Stomach (tissue), 9 donors: ENCODE results near the gene TMBIM4. TPM values are rescaled to one million over a fixed set of nuclear protein-coding genes. Genes with fewer than 3 reads are reported as not detected.

Source experiments
- DNase-seq, 2 donors: peaks; one replicate each; pipeline versions ENCODE4 v3.0.0 to v3.0.0-alpha.2; 2013 to 2019
- H3K27ac ChIP-seq, 5 donors: fragments of 200-600 bp in 4 of 5; sonication (generic) in 4 of 5; one replicate each; pipeline ENCODE4 v1.5.1; 2013 to 2019; ENCODE audit warnings: mild to moderate bottlenecking in 1 of 5, moderate library complexity in 1 of 5
- H3K27me3 ChIP-seq, 3 donors: fragments of 200-600 bp; sonication (generic); one replicate each; pipeline ENCODE4 v1.5.1; 2017 to 2019; ENCODE audit warnings: mixed run types in 1 of 3
- H3K36me3 ChIP-seq, 4 donors: fragments of 200-600 bp; sonication (generic); 1 replicate in 3 of 4; 2 replicates in 1 of 4; pipeline ENCODE4 v1.5.1; 2016 to 2019
- H3K4me1 ChIP-seq, 4 donors: fragments of 200-600 bp; sonication (generic); one replicate each; pipeline ENCODE4 v1.5.1; 2016 to 2019
- H3K4me3 ChIP-seq, 4 donors: fragments of 200-600 bp; sonication (generic) in 3 of 4; one replicate each; pipeline ENCODE4 v1.5.1; 2016 to 2019; ENCODE audit warnings: mild to moderate bottlenecking in 1 of 4
- H3K9me3 ChIP-seq, 4 donors: fragments of 200-600 bp; sonication (generic); one replicate each; pipeline ENCODE4 v1.5.1; 2016 to 2019
- EP300 ChIP-seq: sonication (generic); formaldehyde crosslinking; IDR thresholded peaks from one replicate; pipeline ENCODE4 v1.6.1; 2017; ENCODE audit warnings: antibody characterized with exemption
- POLR2A ChIP-seq, 4 donors: fragments of 450-650 bp; IDR thresholded peaks; one replicate each; pipeline ENCODE4 v1.6.1; 2016; ENCODE audit warnings: antibody characterized with exemption in 4 of 4, control low read depth in 2 of 4, mild to moderate bottlenecking in 1 of 4, moderate library complexity in 1 of 4
- POLR2AphosphoS5 ChIP-seq, 3 donors: sonication (generic); formaldehyde crosslinking; IDR thresholded peaks; one replicate each; pipeline ENCODE4 v1.6.1; 2016; ENCODE audit warnings: antibody characterized with exemption in 3 of 3
- WGBS, 5 donors: extraction: QIAGEN DNeasy Blood & Tissue Kit in 3 of 5; methylation state at CpG; one replicate each; pipeline versions ENCODE4 v1.1.5 to v1.1.7; 2013 to 2018; 5-methylcytosine and 5-hydroxymethylcytosine counted together
- intact Hi-C: fragments of 100-400 bp; cut with DNase I; formaldehyde crosslinking; loops from one replicate; pipeline ENCODE4 v1.15.1; 2023; ENCODE audit warnings: low total_unique reads
- polyA plus RNA-seq, 3 donors: library from polyadenylated mRNA; stranded (reverse); fragments of 200-250 nt; gene quantifications; one replicate each; pipeline ENCODE4 v1.2.3, GENCODE V29; 2013
- total RNA-seq, 5 donors: library from RNA; depleted of rRNA; stranded (reverse); fragments of >200 nt; gene quantifications; one replicate each; pipeline versions ENCODE4 v1.1.0 to v1.2.3, GENCODE V29; 2014 to 2016
- TF ChIP-seq, protein P1 (sequence below), 7 experiments: fragments of 450-650 bp in 4 of 7; fragments of 200-600 bp in 3 of 7; sonication (generic) in 3 of 7; IDR thresholded peaks; one replicate each; pipeline ENCODE4 v1.5.1; 2016 to 2019; ENCODE audit warnings: antibody characterized with exemption in 7 of 7, control low read depth in 2 of 7, mild to moderate bottlenecking in 1 of 7
- donor health status: healthy with polysubstance abuse.
- donor health status: Bipolar disorder and iron deficiency.
- donor health status: healthy.

TMBIM4 gene
- total and polyA plus RNA-seq, 8 donors = 19.4 to 117 (median 94.6) TPM

DNA sequence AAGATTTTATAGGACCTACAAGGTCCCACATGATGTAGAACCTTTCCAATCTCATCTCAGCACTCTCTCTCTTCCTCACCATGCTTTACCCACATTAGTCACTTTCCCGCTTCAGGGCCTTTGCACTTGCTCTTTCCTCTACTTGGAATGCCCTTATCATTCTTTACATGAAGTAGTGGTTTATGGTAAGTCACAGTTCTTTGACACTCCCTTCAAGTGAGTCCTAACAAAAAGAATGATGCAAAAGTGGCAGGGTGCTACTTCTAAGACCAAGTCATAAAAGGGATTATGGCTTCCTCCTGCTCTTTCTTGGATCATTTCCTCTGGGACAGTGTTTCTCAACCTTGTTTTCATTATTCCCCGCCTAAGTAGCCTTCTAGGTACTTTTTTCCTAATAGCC is 13.1 kb downstream of the TMBIM4 start:
- H3K27me3 ChIP-seq = no peaks in the 10 kb centered on the region
- H3K9me3 ChIP-seq = no peaks in the 10 kb centered on the region
- no peak overlapping the region for H3K4me3 ChIP-seq
- no peak for DNase-seq
- peaks cover 0 to 38% (median 30%) of the 10 kb centered on the region in 4 donors for H3K36me3 ChIP-seq
- H3K27ac ChIP-seq = peak overlapping the region in 2 of 5 donors; percentile 34 to 54
- peaks cover 0 to 63% (median 14%) of the 10 kb centered on the region in 4 donors for H3K4me1 ChIP-seq
- 85 to 95% (median 90%) methylated on average over 2 of the region's 2 CpGs for WGBS, 5 donors
- intact Hi-C loops = no loop called here
- TF ChIP-seq POLR2AphosphoS5 (IDR thresholded peaks at IDR 0.05) = peak in 1 of 3 donors; percentile 19
- TF ChIP-seq, protein P1, sequence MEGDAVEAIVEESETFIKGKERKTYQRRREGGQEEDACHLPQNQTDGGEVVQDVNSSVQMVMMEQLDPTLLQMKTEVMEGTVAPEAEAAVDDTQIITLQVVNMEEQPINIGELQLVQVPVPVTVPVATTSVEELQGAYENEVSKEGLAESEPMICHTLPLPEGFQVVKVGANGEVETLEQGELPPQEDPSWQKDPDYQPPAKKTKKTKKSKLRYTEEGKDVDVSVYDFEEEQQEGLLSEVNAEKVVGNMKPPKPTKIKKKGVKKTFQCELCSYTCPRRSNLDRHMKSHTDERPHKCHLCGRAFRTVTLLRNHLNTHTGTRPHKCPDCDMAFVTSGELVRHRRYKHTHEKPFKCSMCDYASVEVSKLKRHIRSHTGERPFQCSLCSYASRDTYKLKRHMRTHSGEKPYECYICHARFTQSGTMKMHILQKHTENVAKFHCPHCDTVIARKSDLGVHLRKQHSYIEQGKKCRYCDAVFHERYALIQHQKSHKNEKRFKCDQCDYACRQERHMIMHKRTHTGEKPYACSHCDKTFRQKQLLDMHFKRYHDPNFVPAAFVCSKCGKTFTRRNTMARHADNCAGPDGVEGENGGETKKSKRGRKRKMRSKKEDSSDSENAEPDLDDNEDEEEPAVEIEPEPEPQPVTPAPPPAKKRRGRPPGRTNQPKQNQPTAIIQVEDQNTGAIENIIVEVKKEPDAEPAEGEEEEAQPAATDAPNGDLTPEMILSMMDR (IDR thresholded peaks at IDR 0.05) = no peak

DNA sequence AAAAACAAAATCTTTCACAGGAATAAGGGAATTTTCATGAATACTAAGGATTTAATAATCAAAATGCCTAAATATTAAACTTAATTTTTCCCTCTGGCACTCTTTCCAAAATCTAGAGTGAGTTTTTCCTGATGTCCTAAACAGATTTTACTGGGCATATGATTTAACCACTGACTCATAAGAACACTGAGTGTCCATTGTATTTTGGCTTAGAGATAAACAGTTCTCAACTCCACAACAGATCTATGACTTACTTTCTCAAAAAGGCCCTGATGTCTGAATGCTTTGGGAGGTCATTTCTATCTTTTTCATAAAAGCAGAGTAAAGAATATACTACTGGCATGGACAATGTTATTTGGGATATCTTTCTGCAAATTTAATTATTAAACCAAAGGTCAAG is 15.0 kb downstream of the TMBIM4 start:
- intact Hi-C loops = no loop called here
- H3K27me3 ChIP-seq = no peaks in the 10 kb centered on the region
- peaks cover 0 to 67% (median 12%) of the 10 kb centered on the region in 4 donors for H3K4me1 ChIP-seq
- H3K27ac ChIP-seq = peak overlapping the region in 1 of 5 donors; percentile 8
- H3K36me3 ChIP-seq = peaks cover 0 to 40% (median 29%) of the 10 kb centered on the region in 4 donors
- H3K4me3 ChIP-seq = no peak overlapping the region
- no peaks in the 10 kb centered on the region for H3K9me3 ChIP-seq
- no peak for DNase-seq
- TF ChIP-seq POLR2A (IDR thresholded peaks at IDR 0.05) (no peak), EP300 (no peak), POLR2AphosphoS5 (IDR thresholded peaks at IDR 0.05) (no peak)
- TF ChIP-seq, protein P1 (IDR thresholded peaks at IDR 0.05) = no peak

GRCh38 chr12:66152732-66153131 is 17.1 kb downstream of the TMBIM4 start:
- DNase-seq = no peak
- Histone ChIP-seq H3K4me3 (no peak overlapping the region), H3K27me3 (no peaks in the 10 kb centered on the region), H3K27ac (peak overlapping the region in 2 of 5 donors; percentile 0 to 24), H3K9me3 (no peaks in the 10 kb centered on the region), H3K36me3 (peaks cover 0 to 43% (median 30%) of the 10 kb centered on the region in 4 donors), H3K4me1 (peaks cover 0 to 56% (median 12%) of the 10 kb centered on the region in 4 donors)
- intact Hi-C loops = no loop called here
- TF ChIP-seq POLR2AphosphoS5 (IDR thresholded peaks at IDR 0.05) (no peak), POLR2A (IDR thresholded peaks at IDR 0.05) (no peak)
- TF ChIP-seq, protein P1 (IDR thresholded peaks at IDR 0.05) = no peak
- WGBS, 5 donors = 65 to 86% (median 84%) methylated on average over 1 of the region's 1 CpG

DNA sequence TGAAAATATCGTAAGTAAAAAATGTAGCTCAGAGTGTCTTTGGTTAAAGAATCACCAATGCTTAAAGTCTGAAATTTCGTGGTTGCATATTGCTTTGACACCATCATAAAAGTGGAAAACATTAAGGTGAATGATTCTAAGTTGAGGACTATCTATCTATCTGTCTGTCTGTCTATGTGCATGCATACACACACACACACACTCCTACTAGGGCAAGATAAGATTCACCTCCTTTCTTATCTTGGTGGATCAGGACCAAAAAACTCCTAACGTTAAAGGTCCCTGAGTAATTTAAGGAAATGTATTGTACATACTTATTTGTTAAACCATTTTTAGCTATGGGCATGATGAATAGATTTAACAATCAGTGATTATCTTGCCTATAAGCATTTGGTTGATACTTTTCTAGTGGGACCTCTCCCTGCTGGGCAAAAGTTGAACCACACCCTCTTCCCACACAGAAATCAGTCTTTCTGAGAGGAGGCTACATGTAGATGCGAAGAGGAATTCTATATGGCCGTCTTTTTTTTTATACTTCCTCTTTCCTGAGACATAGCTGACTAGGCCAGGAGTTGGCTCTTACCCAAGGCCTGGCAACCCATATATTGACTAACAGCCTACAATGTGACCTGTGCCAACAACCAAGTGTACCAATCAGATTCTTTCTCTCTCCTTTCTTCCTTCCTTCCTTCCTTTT is 19.9 kb downstream of the TMBIM4 start:
- peaks cover 0 to 53% (median 35%) of the 10 kb centered on the region in 4 donors for H3K36me3 ChIP-seq

More for the DNA sequence above, 19.9 kb downstream of the TMBIM4 start:
- Histone ChIP-seq H3K9me3 (no peaks in the 10 kb centered on the region), H3K27me3 (no peaks in the 10 kb centered on the region), H3K4me3 (no peak overlapping the region), H3K27ac (peak overlapping the region in 3 of 5 donors; percentile 52 to 58 (median 54)), H3K4me1 (peaks cover under 1 to 42% (median 14%) of the 10 kb centered on the region in 4 donors)
- TF ChIP-seq, protein P1 (IDR thresholded peaks at IDR 0.05) = peak in 1 of 7 experiments; percentile 14
- TF ChIP-seq POLR2AphosphoS5 (IDR thresholded peaks at IDR 0.05) (peak in 2 of 3 donors; percentile 6 to 34), POLR2A (IDR thresholded peaks at IDR 0.05) (no peak)
- 55 to 73% (median 59%) methylated on average over 5 of the region's 5 CpGs for WGBS, 5 donors
- intact Hi-C loops = loop anchor here (10.0 kb wide), 1 partner anchor 85 kb away; no protein-coding TSS in a partner anchor
- DNase-seq = peak; percentile 43 to 74
